Activated CD4-positive, CD25-positive, alpha-beta regulatory T cell treated with anti-CD3 and anti-CD28 coated beads, Interleukin-2, amount 50 U/mL, for 24 hours (primary cell): ENCODE data around the gene KIR2DL1.
"Not testable (repeated sequence)": the region's sequence is repeated elsewhere in the genome, so short reads cannot be mapped to it uniquely, and the experiment has no call there.

Source experiments
- ATAC-seq, 2 donors: fragments of 150-1000 bp; cut with Tn5 transposase; one replicate each; pipeline ENCODE4 v1.10.0; 2021; ENCODE audit warnings: mild to moderate bottlenecking in 1 of 2, moderate library complexity in 1 of 2

KIR2DL1 gene

GRCh38 chr19:54771018-54771960 is 1.7 kb downstream of the KIR2DL1 start:
- ATAC-seq, result not testable (repeated sequence)

- ATAC-seq, result not testable (repeated sequence)
Observed at GRCh38 chr19:54772666-54773065, 3.1 kb downstream of the KIR2DL1 start.

GRCh38 chr19:54775095-54775815 is 5.7 kb downstream of the KIR2DL1 start:
- not testable (repeated sequence) for ATAC-seq

GRCh38 chr19:54775830-54776229 is 6.2 kb downstream of the KIR2DL1 start:
- not testable (repeated sequence) for ATAC-seq

GRCh38 chr19:54777851-54778250 is 8.3 kb downstream of the KIR2DL1 start:
- not testable (repeated sequence) for ATAC-seq

GRCh38 chr19:54778896-54779295 is 9.3 kb downstream of the KIR2DL1 start:
- ATAC-seq, result not testable (repeated sequence)

GRCh38 chr19:54782916-54783315 is 13.3 kb downstream of the KIR2DL1 start:
- ATAC-seq, result not testable (repeated sequence)

- ATAC-seq, result not testable (repeated sequence)
Observed at GRCh38 chr19:54786091-54786723, 16.6 kb downstream of the KIR2DL1 start.

- ATAC-seq, result not testable (repeated sequence)
Observed at GRCh38 chr19:54788154-54788553, 18.6 kb downstream of the KIR2DL1 start.

- ATAC-seq, result no peak
Observed at GRCh38 chr19:54790711-54791110, 21.1 kb downstream of the KIR2DL1 start.

- ATAC-seq, result no peak
Observed at GRCh38 chr19:54791476-54791875, 21.9 kb downstream of the KIR2DL1 start.

- no peak for ATAC-seq
Observed at GRCh38 chr19:54792814-54793213, 23.2 kb downstream of the KIR2DL1 start.

GRCh38 chr19:54795758-54796157 is 26.2 kb downstream of the KIR2DL1 start:
- no peak for ATAC-seq

- ATAC-seq, result no peak
Observed at GRCh38 chr19:54803410-54803809, 33.8 kb downstream of the KIR2DL1 start, which contains the start of gene KIR2DL4. Gene KIR2DL4 (plus strand): TSS chr19:54803610. CDS start chr19:54803652, 42 bp downstream.

GRCh38 chr19:54804101-54804500 is 34.5 kb downstream of the KIR2DL1 start:
- ATAC-seq, result no peak

GRCh38 chr19:54804571-54804970 is 35.0 kb downstream of the KIR2DL1 start:
- no peak for ATAC-seq

GRCh38 chr19:54805665-54806515 is 36.3 kb downstream of the KIR2DL1 start:
- ATAC-seq, result no peak

- no peak for ATAC-seq
Observed at GRCh38 chr19:54806516-54806838, 36.9 kb downstream of the KIR2DL1 start.

GRCh38 chr19:54814571-54814970 is 45.0 kb downstream of the KIR2DL1 start:
- not testable (repeated sequence) for ATAC-seq

GRCh38 chr19:54816251-54816650 is 46.7 kb downstream of the KIR2DL1 start, which contains the start of gene KIR3DL1:
Gene KIR3DL1 (plus strand): TSS chr19:54816468.
- ATAC-seq, result not testable (repeated sequence)

GRCh38 chr19:54817670-54818536 is 48.3 kb downstream of the KIR2DL1 start:
- ATAC-seq, result no peak
